ENCODE data around the gene CFAP299. TPM values are rescaled to one million over a fixed set of nuclear protein-coding genes. Genes with fewer than 3 reads are reported as not detected.
"Not testable (repeated sequence)": the region's sequence is repeated elsewhere in the genome, so short reads cannot be mapped to it uniquely, and the experiment has no call there.

CFAP299 gene
- total and polyA plus RNA-seq, 4 donors = 2.8 to 30.2 (median 6.6) TPM

DNA sequence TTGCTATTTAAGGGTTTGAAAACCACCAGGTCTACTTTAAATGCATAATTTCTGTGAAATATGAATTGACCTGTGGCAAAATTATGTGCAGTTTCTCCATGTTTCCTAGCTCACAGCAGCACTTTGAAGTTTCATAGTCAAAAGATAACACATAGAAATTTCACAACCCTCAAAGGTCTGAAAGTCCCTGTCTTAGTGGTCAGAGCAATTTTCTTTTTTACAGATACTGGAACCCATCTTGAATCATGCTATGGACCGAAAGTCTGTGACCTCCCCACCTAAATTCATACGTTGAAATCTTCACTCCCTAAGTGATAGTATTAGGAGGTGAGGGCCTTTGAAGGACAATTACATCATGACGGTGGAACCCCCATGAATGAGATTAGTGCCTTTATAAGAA lies 454.6 kb downstream of the CFAP299 start:
- no peak overlapping the region for H3K4me3 ChIP-seq
- peaks cover 0 to 8% (median 2%) of the 10 kb centered on the region in 4 donors for H3K9me3 ChIP-seq (ENCODE audit: control insufficient read depth in 4 of 4, insufficient read depth in 3 of 4, low read length in 3 of 4)
- no peak overlapping the region for H3K27ac ChIP-seq (ENCODE audit: low read depth in 1 of 2, low read length in 1 of 2)
- H3K36me3 ChIP-seq (ENCODE audit: control insufficient read depth in 4 of 4, insufficient read depth in 4 of 4, low read length in 4 of 4) = no peaks in the 10 kb centered on the region
- 91 to 95% methylated on average over 3 of the region's 3 CpGs for WGBS, 2 donors
- H3K27me3 ChIP-seq (ENCODE audit: control insufficient read depth in 3 of 3, insufficient read depth in 3 of 3, low read length in 2 of 3) = no peaks in the 10 kb centered on the region
- DNase-seq (no peak), ATAC-seq (ENCODE audit: insufficient read depth, low FRiP score) (no peak)
- H3K9ac ChIP-seq (ENCODE audit: insufficient read depth in 1 of 2, low read length in 2 of 2) = no peak overlapping the region
- TF ChIP-seq, protein P1, sequence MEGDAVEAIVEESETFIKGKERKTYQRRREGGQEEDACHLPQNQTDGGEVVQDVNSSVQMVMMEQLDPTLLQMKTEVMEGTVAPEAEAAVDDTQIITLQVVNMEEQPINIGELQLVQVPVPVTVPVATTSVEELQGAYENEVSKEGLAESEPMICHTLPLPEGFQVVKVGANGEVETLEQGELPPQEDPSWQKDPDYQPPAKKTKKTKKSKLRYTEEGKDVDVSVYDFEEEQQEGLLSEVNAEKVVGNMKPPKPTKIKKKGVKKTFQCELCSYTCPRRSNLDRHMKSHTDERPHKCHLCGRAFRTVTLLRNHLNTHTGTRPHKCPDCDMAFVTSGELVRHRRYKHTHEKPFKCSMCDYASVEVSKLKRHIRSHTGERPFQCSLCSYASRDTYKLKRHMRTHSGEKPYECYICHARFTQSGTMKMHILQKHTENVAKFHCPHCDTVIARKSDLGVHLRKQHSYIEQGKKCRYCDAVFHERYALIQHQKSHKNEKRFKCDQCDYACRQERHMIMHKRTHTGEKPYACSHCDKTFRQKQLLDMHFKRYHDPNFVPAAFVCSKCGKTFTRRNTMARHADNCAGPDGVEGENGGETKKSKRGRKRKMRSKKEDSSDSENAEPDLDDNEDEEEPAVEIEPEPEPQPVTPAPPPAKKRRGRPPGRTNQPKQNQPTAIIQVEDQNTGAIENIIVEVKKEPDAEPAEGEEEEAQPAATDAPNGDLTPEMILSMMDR (IDR thresholded peaks at IDR 0.05; ENCODE audit: control extremely low read depth, extremely low read depth) = no peak
- peaks cover 0 to 29% (median 7%) of the 10 kb centered on the region in 5 donors for H3K4me1 ChIP-seq (ENCODE audit: control insufficient read depth in 5 of 5, insufficient read depth in 5 of 5, low read length in 5 of 5)

DNA sequence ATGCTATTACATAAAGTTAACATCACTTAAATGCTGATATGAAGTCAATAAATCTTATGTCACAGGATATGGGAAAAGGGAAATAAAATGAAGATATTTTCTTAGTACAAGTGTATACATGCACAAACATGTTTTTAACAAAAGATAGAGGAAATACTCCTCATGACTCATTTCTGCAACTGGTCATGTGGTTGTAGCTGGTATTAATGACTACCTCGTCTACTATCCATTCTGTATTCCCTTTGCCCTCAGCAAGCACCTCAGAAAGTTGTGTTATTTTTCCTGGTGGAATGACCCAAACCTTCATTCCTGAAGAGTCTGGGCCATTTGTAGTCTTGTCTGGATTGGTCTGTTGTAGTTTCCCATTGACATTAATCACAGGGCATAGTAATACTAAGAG lies 458.1 kb downstream of the CFAP299 start:
- H3K27me3 ChIP-seq (ENCODE audit: control insufficient read depth in 3 of 3, insufficient read depth in 3 of 3, low read length in 2 of 3); H3K9ac ChIP-seq (ENCODE audit: insufficient read depth in 1 of 2, low read length in 2 of 2); DNase-seq; H3K36me3 ChIP-seq (ENCODE audit: control insufficient read depth in 4 of 4, insufficient read depth in 4 of 4, low read length in 4 of 4); ATAC-seq (ENCODE audit: insufficient read depth, low FRiP score); H3K4me3 ChIP-seq; H3K27ac ChIP-seq (ENCODE audit: low read depth in 1 of 2, low read length in 1 of 2): not testable (repeated sequence)
- peaks cover 0 to 11% (median under 1%) of the 10 kb centered on the region in 5 donors for H3K4me1 ChIP-seq (ENCODE audit: control insufficient read depth in 5 of 5, insufficient read depth in 5 of 5, low read length in 5 of 5)
- peaks cover 0 to 26% (median 10%) of the 10 kb centered on the region in 4 donors for H3K9me3 ChIP-seq (ENCODE audit: control insufficient read depth in 4 of 4, insufficient read depth in 3 of 4, low read length in 3 of 4)
- WGBS, 2 donors = 82 to 85% methylated on average over 1 of the region's 1 CpG

DNA sequence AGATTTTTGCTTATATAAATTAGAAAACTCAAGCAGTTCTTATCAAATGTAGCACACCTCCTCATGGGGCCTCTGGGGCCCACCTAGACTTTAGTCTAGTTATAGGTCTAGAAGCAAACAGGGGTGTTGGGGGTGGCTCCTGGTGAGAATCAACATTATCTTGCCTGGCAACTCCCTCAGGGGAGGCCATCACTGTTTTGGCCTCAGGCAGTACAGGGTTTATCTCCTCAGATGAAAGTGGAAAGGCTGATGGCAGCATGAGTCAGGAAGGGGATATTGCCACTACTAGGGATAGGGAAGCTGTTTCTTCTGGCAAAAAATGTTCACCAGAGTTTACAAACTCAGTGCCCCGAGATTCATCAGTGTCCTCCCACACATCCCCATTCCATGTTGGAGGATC lies 462.6 kb downstream of the CFAP299 start:
- Histone ChIP-seq H3K27ac (ENCODE audit: low read depth in 1 of 2, low read length in 1 of 2) (no peak overlapping the region), H3K27me3 (ENCODE audit: control insufficient read depth in 3 of 3, insufficient read depth in 3 of 3, low read length in 2 of 3) (no peaks in the 10 kb centered on the region), H3K4me1 (ENCODE audit: control insufficient read depth in 5 of 5, insufficient read depth in 5 of 5, low read length in 5 of 5) (no peaks in the 10 kb centered on the region), H3K36me3 (ENCODE audit: control insufficient read depth in 4 of 4, insufficient read depth in 4 of 4, low read length in 4 of 4) (no peaks in the 10 kb centered on the region), H3K9me3 (ENCODE audit: control insufficient read depth in 4 of 4, insufficient read depth in 3 of 4, low read length in 3 of 4) (peaks cover 0 to 26% (median 10%) of the 10 kb centered on the region in 4 donors), H3K4me3 (no peak overlapping the region), H3K9ac (ENCODE audit: insufficient read depth in 1 of 2, low read length in 2 of 2) (no peak overlapping the region)
- no peak for ATAC-seq (ENCODE audit: insufficient read depth, low FRiP score)
- 96% methylated on average over 1 of the region's 1 CpG for WGBS, 2 donors
- DNase-seq = no peak
- TF ChIP-seq, protein P1 (IDR thresholded peaks at IDR 0.05; ENCODE audit: control extremely low read depth, extremely low read depth) = no peak

DNA sequence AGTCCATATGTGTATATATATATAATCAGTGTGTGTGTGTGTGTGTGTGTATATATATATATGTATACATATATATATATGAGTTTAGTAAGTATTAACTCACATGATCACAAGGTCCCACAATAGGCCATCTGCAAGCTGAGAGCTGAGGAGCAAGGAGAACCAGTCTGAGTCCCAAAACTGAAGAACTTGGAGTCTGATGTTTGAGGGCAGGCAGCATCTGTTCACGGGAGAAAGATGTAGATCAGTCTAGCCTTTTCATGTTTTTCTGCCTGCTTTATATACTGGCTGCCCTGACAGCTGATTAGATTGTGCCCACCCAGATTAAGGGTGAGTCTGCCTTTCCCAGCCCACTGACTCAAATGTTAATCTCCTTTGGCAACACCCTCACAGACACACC lies 465.2 kb downstream of the CFAP299 start:
- H3K4me3 ChIP-seq; DNase-seq; ATAC-seq (ENCODE audit: insufficient read depth, low FRiP score); H3K4me1 ChIP-seq (ENCODE audit: control insufficient read depth in 5 of 5, insufficient read depth in 5 of 5, low read length in 5 of 5); H3K9ac ChIP-seq (ENCODE audit: insufficient read depth in 1 of 2, low read length in 2 of 2); H3K27ac ChIP-seq (ENCODE audit: low read depth in 1 of 2, low read length in 1 of 2); H3K27me3 ChIP-seq (ENCODE audit: control insufficient read depth in 3 of 3, insufficient read depth in 3 of 3, low read length in 2 of 3); H3K36me3 ChIP-seq (ENCODE audit: control insufficient read depth in 4 of 4, insufficient read depth in 4 of 4, low read length in 4 of 4): not testable (repeated sequence)
- H3K9me3 ChIP-seq (ENCODE audit: control insufficient read depth in 4 of 4, insufficient read depth in 3 of 4, low read length in 3 of 4) = peaks cover 0 to 19% (median 8%) of the 10 kb centered on the region in 4 donors
- WGBS, 2 donors = 98 to 100% methylated on average over 1 of the region's 1 CpG

Measured in lung (tissue), 12 donors.